ENCODE data around the gene TXN.
"Not testable (repeated sequence)": the region's sequence is repeated elsewhere in the genome, so short reads cannot be mapped to it uniquely, and the experiment has no call there.

Gene TXN

GRCh38 chr9:110202232-110202631 lies 54.1 kb downstream of the TXN start:
- H3K9ac ChIP-seq = no peak overlapping the region

GRCh38 chr9:110199643-110200042 lies 56.7 kb downstream of the TXN start:
- H4K20me1 ChIP-seq (ENCODE audit: insufficient read depth) = no peaks in the 10 kb centered on the region
- no peak overlapping the region for H2AFZ ChIP-seq (ENCODE audit: low read depth)
- H3K27ac ChIP-seq = no peak overlapping the region
- no peaks in the 10 kb centered on the region for H3K36me3 ChIP-seq (ENCODE audit: insufficient read depth)
- no peak overlapping the region for H3K4me2 ChIP-seq
- no peaks in the 10 kb centered on the region for H3K4me1 ChIP-seq (ENCODE audit: low read depth, poor library complexity, severe bottlenecking)
- H3K27me3 ChIP-seq (ENCODE audit: insufficient read depth, low read depth) = no peaks in the 10 kb centered on the region
- no peak overlapping the region for H3K4me3 ChIP-seq (IDR thresholded peaks at IDR 0.05; ENCODE audit: insufficient read depth, low read depth, low read length)
- TF ChIP-seq, protein P1, sequence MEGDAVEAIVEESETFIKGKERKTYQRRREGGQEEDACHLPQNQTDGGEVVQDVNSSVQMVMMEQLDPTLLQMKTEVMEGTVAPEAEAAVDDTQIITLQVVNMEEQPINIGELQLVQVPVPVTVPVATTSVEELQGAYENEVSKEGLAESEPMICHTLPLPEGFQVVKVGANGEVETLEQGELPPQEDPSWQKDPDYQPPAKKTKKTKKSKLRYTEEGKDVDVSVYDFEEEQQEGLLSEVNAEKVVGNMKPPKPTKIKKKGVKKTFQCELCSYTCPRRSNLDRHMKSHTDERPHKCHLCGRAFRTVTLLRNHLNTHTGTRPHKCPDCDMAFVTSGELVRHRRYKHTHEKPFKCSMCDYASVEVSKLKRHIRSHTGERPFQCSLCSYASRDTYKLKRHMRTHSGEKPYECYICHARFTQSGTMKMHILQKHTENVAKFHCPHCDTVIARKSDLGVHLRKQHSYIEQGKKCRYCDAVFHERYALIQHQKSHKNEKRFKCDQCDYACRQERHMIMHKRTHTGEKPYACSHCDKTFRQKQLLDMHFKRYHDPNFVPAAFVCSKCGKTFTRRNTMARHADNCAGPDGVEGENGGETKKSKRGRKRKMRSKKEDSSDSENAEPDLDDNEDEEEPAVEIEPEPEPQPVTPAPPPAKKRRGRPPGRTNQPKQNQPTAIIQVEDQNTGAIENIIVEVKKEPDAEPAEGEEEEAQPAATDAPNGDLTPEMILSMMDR (conservative IDR thresholded peaks at IDR 0.05; ENCODE audit: low read depth, low read length) = no peak
- H3K79me2 ChIP-seq (ENCODE audit: insufficient read depth, low read depth) = no peaks in the 10 kb centered on the region
- no peak overlapping the region for H3K9ac ChIP-seq

More at GRCh38 chr9:110202232-110202631, 54.1 kb downstream of the TXN start:
- TF ChIP-seq, protein P1 (conservative IDR thresholded peaks at IDR 0.05; ENCODE audit: low read depth, low read length) = no peak
- H3K4me3 ChIP-seq (IDR thresholded peaks at IDR 0.05; ENCODE audit: insufficient read depth, low read depth, low read length) = no peak overlapping the region
- no peaks in the 10 kb centered on the region for H4K20me1 ChIP-seq (ENCODE audit: insufficient read depth)
- no peak overlapping the region for H3K27ac ChIP-seq
- no peaks in the 10 kb centered on the region for H3K4me1 ChIP-seq (ENCODE audit: low read depth, poor library complexity, severe bottlenecking)
- H3K79me2 ChIP-seq (ENCODE audit: insufficient read depth, low read depth) = no peaks in the 10 kb centered on the region
- H3K4me2 ChIP-seq = no peak overlapping the region
- H2AFZ ChIP-seq (ENCODE audit: low read depth) = no peak overlapping the region
- no peaks in the 10 kb centered on the region for H3K36me3 ChIP-seq (ENCODE audit: insufficient read depth)
- no peaks in the 10 kb centered on the region for H3K27me3 ChIP-seq (ENCODE audit: insufficient read depth, low read depth)

- no peak overlapping the region for H3K27ac ChIP-seq
- no peak overlapping the region for H3K4me2 ChIP-seq
- H3K4me1 ChIP-seq (ENCODE audit: low read depth, poor library complexity, severe bottlenecking) = no peaks in the 10 kb centered on the region
- no peak overlapping the region for H2AFZ ChIP-seq (ENCODE audit: low read depth)
- H3K9ac ChIP-seq = no peak overlapping the region
- no peak overlapping the region for H3K4me3 ChIP-seq (IDR thresholded peaks at IDR 0.05; ENCODE audit: insufficient read depth, low read depth, low read length)
- no peaks in the 10 kb centered on the region for H4K20me1 ChIP-seq (ENCODE audit: insufficient read depth)
- no peaks in the 10 kb centered on the region for H3K36me3 ChIP-seq (ENCODE audit: insufficient read depth)
- H3K27me3 ChIP-seq (ENCODE audit: insufficient read depth, low read depth) = no peaks in the 10 kb centered on the region
- TF ChIP-seq, protein P1 (conservative IDR thresholded peaks at IDR 0.05; ENCODE audit: low read depth, low read length) = no peak
- H3K79me2 ChIP-seq (ENCODE audit: insufficient read depth, low read depth) = no peaks in the 10 kb centered on the region
Measured at GRCh38 chr9:110198357-110198756, 58.0 kb downstream of the TXN start.

GRCh38 chr9:110197330-110198187 lies 58.7 kb downstream of the TXN start:
- H3K27me3 ChIP-seq (ENCODE audit: insufficient read depth, low read depth) = no peaks in the 10 kb centered on the region
- no peak overlapping the region for H3K27ac ChIP-seq
- peaks cover 7% of the 10 kb centered on the region for H3K4me1 ChIP-seq (ENCODE audit: low read depth, poor library complexity, severe bottlenecking)

GRCh38 chr9:110196084-110196499 lies 60.2 kb downstream of the TXN start:
- not testable (repeated sequence) for H3K27me3 ChIP-seq (ENCODE audit: insufficient read depth, low read depth); H3K79me2 ChIP-seq (ENCODE audit: insufficient read depth, low read depth); H3K27ac ChIP-seq; H3K4me1 ChIP-seq (ENCODE audit: low read depth, poor library complexity, severe bottlenecking); H3K9ac ChIP-seq; H4K20me1 ChIP-seq (ENCODE audit: insufficient read depth); H2AFZ ChIP-seq (ENCODE audit: low read depth); H3K4me2 ChIP-seq; H3K36me3 ChIP-seq (ENCODE audit: insufficient read depth); H3K4me3 ChIP-seq (IDR thresholded peaks at IDR 0.05; ENCODE audit: insufficient read depth, low read depth, low read length)

More at GRCh38 chr9:110197330-110198187, 58.7 kb downstream of the TXN start:
- Histone ChIP-seq H3K4me3 (IDR thresholded peaks at IDR 0.05; ENCODE audit: insufficient read depth, low read depth, low read length) (no peak overlapping the region), H3K9ac (no peak overlapping the region), H3K79me2 (ENCODE audit: insufficient read depth, low read depth) (no peaks in the 10 kb centered on the region), H2AFZ (ENCODE audit: low read depth) (no peak overlapping the region), H4K20me1 (ENCODE audit: insufficient read depth) (no peaks in the 10 kb centered on the region), H3K36me3 (ENCODE audit: insufficient read depth) (no peaks in the 10 kb centered on the region), H3K4me2 (no peak overlapping the region)
- TF ChIP-seq, protein P1 (conservative IDR thresholded peaks at IDR 0.05; ENCODE audit: low read depth, low read length) = no peak
